Measurements from ENCODE around the gene AFF2. TPM values are rescaled to one million over a fixed set of nuclear protein-coding genes. Genes with fewer than 3 reads are reported as not detected.

The AFF2 gene
- polyA plus RNA-seq, 4 donors: 4.2 to 6.0 (median 4.7) TPM

- DNase-seq (ENCODE audit: low read depth in 4 of 4, low spot score in 2 of 4): no peak
These were observed 545.3 kb downstream of the AFF2 start for GRCh38 chrX:149045645-149046210.

All from left renal cortex interstitium (tissue), 4 donors.